Breast epithelium (tissue), 4 donors: ENCODE data around the gene SLC25A36. TPM values are rescaled to one million over a fixed set of nuclear protein-coding genes. Genes with fewer than 3 reads are reported as not detected.

ENCODE experiments used
- DNase-seq, 2 donors: peaks; one replicate each; pipeline ENCODE4 v3.0.0-alpha.2; 2019; ENCODE audit warnings: low spot score in 2 of 2
- H3K27ac ChIP-seq, 2 donors: fragments of 200-600 bp; sonication (generic) in 1 of 2; one replicate each; pipeline ENCODE4 v1.5.1; 2016 to 2019; ENCODE audit warnings: mild to moderate bottlenecking in 1 of 2
- H3K27me3 ChIP-seq, 2 donors: fragments of 200-600 bp; sonication (generic) in 1 of 2; one replicate each; pipeline versions ENCODE4 v1.5.1 to v1.6.0; 2017 to 2019; ENCODE audit warnings: control low read depth in 1 of 2, mild to moderate bottlenecking in 1 of 2
- H3K36me3 ChIP-seq: fragments of 200-600 bp; one replicate; pipeline ENCODE4 v1.5.1; 2019
- H3K4me1 ChIP-seq, 2 donors: fragments of 200-600 bp; sonication (generic); one replicate each; pipeline ENCODE4 v1.5.1; 2016 to 2019; ENCODE audit warnings: control low read depth in 1 of 2
- H3K4me3 ChIP-seq, 3 donors: fragments of 200-600 bp; sonication (generic); 1 replicate in 2 of 3; 2 replicates in 1 of 3; pipeline ENCODE4 v1.5.1; 2016 to 2019; ENCODE audit warnings: mild to moderate bottlenecking in 3 of 3, moderate library complexity in 2 of 3
- H3K9me3 ChIP-seq, 2 donors: fragments of 200-600 bp; sonication (generic) in 1 of 2; one replicate each; pipeline ENCODE4 v1.5.1; 2016 to 2019; ENCODE audit warnings: control low read depth in 1 of 2
- POLR2A ChIP-seq: fragments of 450-650 bp; IDR thresholded peaks from one replicate; pipeline ENCODE4 v1.6.1; 2016; ENCODE audit warnings: antibody characterized with exemption, mild to moderate bottlenecking, moderate library complexity
- POLR2AphosphoS5 ChIP-seq, 3 donors: sonication (generic); formaldehyde crosslinking; IDR thresholded peaks; one replicate each; pipeline ENCODE4 v1.6.1; 2017; ENCODE audit warnings: antibody characterized with exemption in 3 of 3
- intact Hi-C: fragments of 100-400 bp; cut with DNase I; formaldehyde crosslinking; loops from one replicate; pipeline ENCODE4 v1.15.1; 2023; ENCODE audit warnings: low total_unique reads
- total RNA-seq, 3 donors: library from RNA; depleted of rRNA; stranded (reverse); fragments of >200 nt; gene quantifications; one replicate each; pipeline ENCODE4 v1.1.0, GENCODE V29; 2016
- TF ChIP-seq, protein P1 (sequence below), 3 donors: fragments of 450-650 bp; IDR thresholded peaks; one replicate each; pipeline ENCODE4 v1.5.1; 2016 to 2017; ENCODE audit warnings: antibody characterized with exemption in 3 of 3, mild to moderate bottlenecking in 3 of 3, moderate library complexity in 3 of 3

SLC25A36 gene
- total RNA-seq, 3 donors from 2014 or later: 74.7 to 111 (median 86.7) TPM

DNA sequence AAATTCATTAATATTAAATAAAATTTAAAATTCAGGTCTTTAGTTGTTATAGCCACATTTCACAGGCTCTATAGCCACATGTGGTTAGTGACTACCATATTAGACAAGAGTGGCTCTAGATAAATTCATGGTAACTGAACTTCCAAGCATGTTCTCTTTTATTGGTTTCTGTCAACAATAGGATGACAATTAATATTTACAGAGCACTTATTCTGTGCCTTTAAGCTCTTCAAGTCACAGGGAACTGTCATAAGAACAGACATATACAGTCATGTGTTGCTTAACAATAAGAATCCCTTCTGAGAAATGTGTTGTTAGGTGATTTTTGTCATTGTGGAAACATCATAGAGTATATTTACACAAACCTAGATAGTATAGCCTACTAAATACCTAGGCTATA is 38.8 kb upstream of the SLC25A36 start:
- no peak for TF ChIP-seq POLR2A
- TF ChIP-seq, protein P1, sequence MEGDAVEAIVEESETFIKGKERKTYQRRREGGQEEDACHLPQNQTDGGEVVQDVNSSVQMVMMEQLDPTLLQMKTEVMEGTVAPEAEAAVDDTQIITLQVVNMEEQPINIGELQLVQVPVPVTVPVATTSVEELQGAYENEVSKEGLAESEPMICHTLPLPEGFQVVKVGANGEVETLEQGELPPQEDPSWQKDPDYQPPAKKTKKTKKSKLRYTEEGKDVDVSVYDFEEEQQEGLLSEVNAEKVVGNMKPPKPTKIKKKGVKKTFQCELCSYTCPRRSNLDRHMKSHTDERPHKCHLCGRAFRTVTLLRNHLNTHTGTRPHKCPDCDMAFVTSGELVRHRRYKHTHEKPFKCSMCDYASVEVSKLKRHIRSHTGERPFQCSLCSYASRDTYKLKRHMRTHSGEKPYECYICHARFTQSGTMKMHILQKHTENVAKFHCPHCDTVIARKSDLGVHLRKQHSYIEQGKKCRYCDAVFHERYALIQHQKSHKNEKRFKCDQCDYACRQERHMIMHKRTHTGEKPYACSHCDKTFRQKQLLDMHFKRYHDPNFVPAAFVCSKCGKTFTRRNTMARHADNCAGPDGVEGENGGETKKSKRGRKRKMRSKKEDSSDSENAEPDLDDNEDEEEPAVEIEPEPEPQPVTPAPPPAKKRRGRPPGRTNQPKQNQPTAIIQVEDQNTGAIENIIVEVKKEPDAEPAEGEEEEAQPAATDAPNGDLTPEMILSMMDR (IDR thresholded peaks at IDR 0.05): no peak
- no peak for TF ChIP-seq POLR2AphosphoS5 (IDR thresholded peaks at IDR 0.05)
- no peak for DNase-seq
- intact Hi-C loops: no loop called here
- no peaks in the 10 kb centered on the region for H3K27me3 ChIP-seq
- H3K9me3 ChIP-seq: no peaks in the 10 kb centered on the region
- no peak overlapping the region for H3K4me3 ChIP-seq
- no peak overlapping the region for H3K27ac ChIP-seq
- H3K36me3 ChIP-seq: no peaks in the 10 kb centered on the region
- no peaks in the 10 kb centered on the region for H3K4me1 ChIP-seq

GRCh38 chr3:140903196-140903595 is 38.4 kb upstream of the SLC25A36 start:
- H3K27ac ChIP-seq: no peak overlapping the region
- intact Hi-C loops: no loop called here
- no peaks in the 10 kb centered on the region for H3K9me3 ChIP-seq
- no peaks in the 10 kb centered on the region for H3K27me3 ChIP-seq
- no peak overlapping the region for H3K4me3 ChIP-seq
- no peak for DNase-seq
- no peaks in the 10 kb centered on the region for H3K4me1 ChIP-seq
- TF ChIP-seq, protein P1 (IDR thresholded peaks at IDR 0.05): no peak
- no peak for TF ChIP-seq POLR2AphosphoS5 (IDR thresholded peaks at IDR 0.05)
- no peak for TF ChIP-seq POLR2A
- H3K36me3 ChIP-seq: no peaks in the 10 kb centered on the region

- H3K9me3 ChIP-seq: no peaks in the 10 kb centered on the region
- intact Hi-C loops: no loop called here
- H3K4me1 ChIP-seq: no peaks in the 10 kb centered on the region
- H3K4me3 ChIP-seq: no peak overlapping the region
- H3K27me3 ChIP-seq: no peaks in the 10 kb centered on the region
- H3K36me3 ChIP-seq: no peaks in the 10 kb centered on the region
- TF ChIP-seq POLR2A (no peak), POLR2AphosphoS5 (IDR thresholded peaks at IDR 0.05) (no peak)
- TF ChIP-seq, protein P1 (IDR thresholded peaks at IDR 0.05): no peak
- no peak overlapping the region for H3K27ac ChIP-seq
- no peak for DNase-seq
Observed at GRCh38 chr3:140904521-140904920, 37.1 kb upstream of the SLC25A36 start.

DNA sequence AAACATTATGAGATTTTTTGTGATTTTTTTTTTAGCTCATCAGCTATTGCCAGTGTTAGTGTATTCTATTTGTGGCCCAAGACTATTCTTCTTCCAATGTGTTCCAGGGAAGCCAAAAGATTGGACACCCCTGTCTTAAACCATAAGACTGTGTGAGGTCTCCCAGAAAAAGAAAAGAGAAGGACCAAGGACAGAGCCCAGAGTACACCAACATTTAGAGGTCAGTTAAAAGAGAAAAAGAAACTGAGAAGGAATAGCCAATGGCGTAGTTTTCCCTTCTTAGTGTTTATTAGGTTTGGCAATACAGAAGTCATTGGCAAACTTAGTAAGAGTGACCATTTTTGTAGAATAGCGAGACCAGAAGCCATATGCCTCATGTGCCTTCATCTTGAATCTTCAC is 36.1 kb upstream of the SLC25A36 start:
- H3K36me3 ChIP-seq: no peaks in the 10 kb centered on the region
- H3K27me3 ChIP-seq: no peaks in the 10 kb centered on the region
- H3K9me3 ChIP-seq: no peaks in the 10 kb centered on the region
- no peak for TF ChIP-seq POLR2AphosphoS5 (IDR thresholded peaks at IDR 0.05)
- TF ChIP-seq, protein P1 (IDR thresholded peaks at IDR 0.05): no peak
- no peak for TF ChIP-seq POLR2A
- no peak for DNase-seq
- no peaks in the 10 kb centered on the region for H3K4me1 ChIP-seq
- no peak overlapping the region for H3K27ac ChIP-seq
- intact Hi-C loops: no loop called here
- no peak overlapping the region for H3K4me3 ChIP-seq

DNA sequence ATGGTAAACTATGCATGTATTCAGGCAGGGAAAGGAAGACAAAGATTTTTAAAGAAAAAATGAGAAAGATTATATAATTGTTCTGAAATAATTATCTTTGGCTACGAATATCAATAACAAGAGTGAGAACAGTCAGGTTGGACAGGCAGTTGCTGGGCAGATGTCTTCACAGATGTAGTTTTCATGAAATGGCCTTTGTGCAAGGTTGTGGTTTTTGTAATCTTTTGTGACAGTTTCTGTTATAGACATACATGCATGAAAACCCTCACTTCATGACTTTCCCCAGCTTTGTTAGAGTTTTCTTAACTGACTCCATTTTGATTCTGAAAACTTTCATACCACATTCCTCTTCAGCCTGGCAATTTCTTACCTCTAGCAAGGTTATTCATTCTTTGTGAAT is 34.9 kb upstream of the SLC25A36 start:
- no peaks in the 10 kb centered on the region for H3K4me1 ChIP-seq
- H3K27ac ChIP-seq: no peak overlapping the region
- H3K27me3 ChIP-seq: no peaks in the 10 kb centered on the region
- H3K4me3 ChIP-seq: no peak overlapping the region
- H3K36me3 ChIP-seq: no peaks in the 10 kb centered on the region
- intact Hi-C loops: no loop called here
- no peak for DNase-seq
- H3K9me3 ChIP-seq: no peaks in the 10 kb centered on the region
- no peak for TF ChIP-seq POLR2A
- TF ChIP-seq POLR2AphosphoS5 (IDR thresholded peaks at IDR 0.05): no peak
- TF ChIP-seq, protein P1 (IDR thresholded peaks at IDR 0.05): no peak
